Measurements from ENCODE around the gene GRAP.

DNA sequence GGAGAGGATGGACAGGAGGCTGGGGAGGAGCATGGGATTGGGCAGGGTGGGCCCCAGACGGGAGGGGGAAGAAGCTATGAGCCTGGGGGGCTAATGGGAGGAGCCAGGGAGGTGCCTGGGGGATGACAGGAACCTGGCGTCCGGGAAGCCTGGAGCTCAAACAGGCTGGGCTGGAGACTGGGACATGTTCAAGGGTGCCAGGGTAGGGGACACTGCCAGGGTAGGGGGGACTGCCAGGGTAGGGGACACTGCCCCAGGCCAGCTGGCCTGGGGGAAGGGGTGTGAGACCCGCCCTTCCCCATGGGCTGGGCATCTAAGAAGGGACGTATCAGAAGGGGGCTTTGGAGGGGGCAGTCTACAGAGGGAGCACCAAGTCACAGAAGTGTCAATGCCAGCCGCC, 35.2 kb downstream of the GRAP start:
- TF ChIP-seq, protein P1, sequence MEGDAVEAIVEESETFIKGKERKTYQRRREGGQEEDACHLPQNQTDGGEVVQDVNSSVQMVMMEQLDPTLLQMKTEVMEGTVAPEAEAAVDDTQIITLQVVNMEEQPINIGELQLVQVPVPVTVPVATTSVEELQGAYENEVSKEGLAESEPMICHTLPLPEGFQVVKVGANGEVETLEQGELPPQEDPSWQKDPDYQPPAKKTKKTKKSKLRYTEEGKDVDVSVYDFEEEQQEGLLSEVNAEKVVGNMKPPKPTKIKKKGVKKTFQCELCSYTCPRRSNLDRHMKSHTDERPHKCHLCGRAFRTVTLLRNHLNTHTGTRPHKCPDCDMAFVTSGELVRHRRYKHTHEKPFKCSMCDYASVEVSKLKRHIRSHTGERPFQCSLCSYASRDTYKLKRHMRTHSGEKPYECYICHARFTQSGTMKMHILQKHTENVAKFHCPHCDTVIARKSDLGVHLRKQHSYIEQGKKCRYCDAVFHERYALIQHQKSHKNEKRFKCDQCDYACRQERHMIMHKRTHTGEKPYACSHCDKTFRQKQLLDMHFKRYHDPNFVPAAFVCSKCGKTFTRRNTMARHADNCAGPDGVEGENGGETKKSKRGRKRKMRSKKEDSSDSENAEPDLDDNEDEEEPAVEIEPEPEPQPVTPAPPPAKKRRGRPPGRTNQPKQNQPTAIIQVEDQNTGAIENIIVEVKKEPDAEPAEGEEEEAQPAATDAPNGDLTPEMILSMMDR (conservative IDR thresholded peaks at IDR 0.05; ENCODE audit: low read depth, low read length): no peak
- TF ChIP-seq EZH2 (IDR thresholded peaks at IDR 0.05; ENCODE audit: low read length, unreplicated experiment) (no peak), EZH2phosphoT487 (IDR thresholded peaks at IDR 0.05; ENCODE audit: borderline replicate concordance, low read length) (no peak)
